Activated naive CD8-positive, alpha-beta T cell treated with anti-CD3 and anti-CD28 coated beads, Interleukin-2, amount 10 ng/mL, durations not matched to agents 7 days and 5 days (primary cell): ENCODE measurements around the gene BFSP1. TPM values are rescaled to one million over a fixed set of nuclear protein-coding genes. Genes with fewer than 3 reads are reported as not detected.

ENCODE experiments used
- ATAC-seq: fragments of 150-1000 bp; cut with Tn5 transposase; one replicate; pipeline ENCODE4 v1.10.0; 2021; ENCODE audit warnings: low read depth, moderate library complexity
- POLR2A ChIA-PET: fragments of 350-600 bp; sonication (Branson Sonifier 250); formaldehyde crosslinking; loops from one replicate; lab custom pipeline; 2021; ENCODE audit warnings: antibody characterized with exemption; lab: Charles Lee
- DNase-seq: peaks from one replicate; pipeline ENCODE4 v3.0.0; 2021
- H3K27ac Mint-ChIP-seq: one replicate; pipeline ENCODE4 v1.8.0; 2022; ENCODE audit warnings: mild to moderate bottlenecking, mixed read lengths
- H3K27me3 Mint-ChIP-seq: one replicate; pipeline ENCODE4 v1.8.0; 2022; ENCODE audit warnings: mild to moderate bottlenecking, moderate library complexity, mixed read lengths
- H3K36me3 Mint-ChIP-seq: one replicate; pipeline ENCODE4 v1.8.0; 2021; ENCODE audit warnings: mild to moderate bottlenecking, mixed read lengths
- H3K4me1 Mint-ChIP-seq: one replicate; pipeline ENCODE4 v1.8.0; 2021; ENCODE audit warnings: mixed read lengths
- H3K4me3 Mint-ChIP-seq: one replicate; pipeline ENCODE4 v1.8.0; 2022; ENCODE audit warnings: mild to moderate bottlenecking, moderate library complexity, mixed read lengths
- H3K9me3 Mint-ChIP-seq: one replicate; pipeline ENCODE4 v1.8.0; 2021; ENCODE audit warnings: mixed read lengths
- total RNA-seq, 2 experiments: library from RNA; stranded (reverse); gene quantifications; one replicate each; pipeline ENCODE4 v1.2.3, GENCODE V29; 2021

The BFSP1 gene
- total RNA-seq, 2 experiments from 2014 or later = 0.17 to 0.36 TPM

DNA sequence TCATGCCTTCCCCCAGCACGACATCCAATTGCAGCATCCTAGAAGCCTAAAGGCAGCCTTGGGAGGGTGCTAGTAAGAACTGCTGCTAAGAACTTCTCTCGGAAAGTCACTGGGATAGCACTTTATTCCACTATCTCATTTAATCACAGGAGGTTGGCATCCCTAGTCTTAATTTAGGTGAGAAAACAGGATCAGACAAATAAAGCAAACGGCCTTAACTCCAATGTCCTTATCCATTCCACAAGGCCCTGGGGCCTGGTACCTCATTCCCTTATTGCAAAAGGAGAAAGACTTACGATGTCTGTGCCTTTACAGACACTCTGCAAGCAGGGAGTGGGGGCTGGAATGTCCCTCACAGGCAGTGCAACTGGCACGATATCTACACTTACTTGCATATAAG is 60.7 kb downstream of the BFSP1 start:
- no peaks in the 10 kb centered on the region for H3K27me3 Mint-ChIP-seq
- H3K4me1 Mint-ChIP-seq = no peaks in the 10 kb centered on the region
- ATAC-seq (no peak), DNase-seq (no peak)
- no peak overlapping the region for H3K4me3 Mint-ChIP-seq
- H3K36me3 Mint-ChIP-seq = no peaks in the 10 kb centered on the region
- POLR2A ChIA-PET = no interaction called here
- no peaks in the 10 kb centered on the region for H3K9me3 Mint-ChIP-seq
- H3K27ac Mint-ChIP-seq = no peak overlapping the region

DNA sequence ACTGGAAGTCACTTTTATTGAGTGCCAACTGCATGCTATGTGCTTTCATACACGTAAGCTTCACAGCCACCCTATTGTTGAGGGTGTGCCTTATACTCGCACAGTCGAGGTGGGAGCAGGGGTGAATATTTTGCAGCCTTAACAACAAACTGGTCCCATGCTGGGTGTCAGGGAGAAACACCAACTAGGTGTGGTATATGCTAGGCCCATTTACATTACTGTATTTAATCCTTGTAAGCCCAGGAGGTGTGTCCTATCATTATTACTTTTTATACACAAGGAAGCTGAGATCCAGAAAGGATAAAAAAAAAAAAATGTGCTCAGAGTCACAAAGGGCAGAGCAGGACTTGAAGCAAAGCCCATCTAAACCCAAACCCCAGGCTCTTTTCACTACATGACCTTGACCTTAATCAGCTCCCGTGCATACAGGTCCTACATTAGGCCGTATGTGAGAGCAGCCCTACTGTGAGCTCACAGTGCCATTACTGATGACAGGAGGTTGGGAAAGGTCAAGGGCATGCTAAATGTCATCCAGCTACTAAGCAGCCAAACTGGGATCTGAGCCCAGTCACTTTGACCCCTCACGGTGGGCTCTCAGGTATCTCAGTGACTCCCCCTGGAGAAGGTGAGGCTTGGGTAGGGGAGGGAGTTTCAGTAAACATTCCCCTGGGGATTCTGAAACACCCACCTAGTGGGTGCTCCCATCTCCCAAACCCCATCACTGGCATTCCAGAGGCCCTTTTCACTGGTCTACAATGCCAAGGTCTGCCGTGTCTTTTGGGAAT is 61.7 kb downstream of the BFSP1 start:
- Mint-ChIP-seq H3K27ac (no peak overlapping the region), H3K4me1 (no peaks in the 10 kb centered on the region), H3K36me3 (no peaks in the 10 kb centered on the region), H3K4me3 (no peak overlapping the region), H3K9me3 (no peaks in the 10 kb centered on the region), H3K27me3 (no peaks in the 10 kb centered on the region)
- POLR2A ChIA-PET = no interaction called here
- ATAC-seq = no peak
- DNase-seq = no peak

GRCh38 chr20:17468073-17468840 is 62.9 kb downstream of the BFSP1 start:
- H3K27me3 Mint-ChIP-seq = peaks cover 3% of the 10 kb centered on the region
- H3K9me3 Mint-ChIP-seq = no peaks in the 10 kb centered on the region
- no peaks in the 10 kb centered on the region for H3K36me3 Mint-ChIP-seq
- no peaks in the 10 kb centered on the region for H3K4me1 Mint-ChIP-seq
- POLR2A ChIA-PET = no interaction called here
- no peak overlapping the region for H3K4me3 Mint-ChIP-seq
- H3K27ac Mint-ChIP-seq = no peak overlapping the region
- no peak for DNase-seq
- ATAC-seq = no peak

GRCh38 chr20:17467120-17467655 is 64.0 kb downstream of the BFSP1 start:
- DNase-seq = no peak
- Mint-ChIP-seq H3K4me1 (no peaks in the 10 kb centered on the region), H3K36me3 (no peaks in the 10 kb centered on the region), H3K27ac (no peak overlapping the region), H3K9me3 (no peaks in the 10 kb centered on the region), H3K4me3 (no peak overlapping the region), H3K27me3 (peaks cover 7% of the 10 kb centered on the region)
- no peak for ATAC-seq
- POLR2A ChIA-PET = no interaction called here

GRCh38 chr20:17466641-17467040 is 64.5 kb downstream of the BFSP1 start:
- no peaks in the 10 kb centered on the region for H3K4me1 Mint-ChIP-seq
- no peaks in the 10 kb centered on the region for H3K36me3 Mint-ChIP-seq
- DNase-seq = no peak
- H3K9me3 Mint-ChIP-seq = no peaks in the 10 kb centered on the region
- H3K27me3 Mint-ChIP-seq = peaks cover 7% of the 10 kb centered on the region
- POLR2A ChIA-PET = no interaction called here
- no peak overlapping the region for H3K27ac Mint-ChIP-seq
- no peak overlapping the region for H3K4me3 Mint-ChIP-seq
- ATAC-seq = no peak

GRCh38 chr20:17465236-17465635 is 65.9 kb downstream of the BFSP1 start:
- H3K27ac Mint-ChIP-seq = no peak overlapping the region
- DNase-seq (no peak), ATAC-seq (no peak)
- peaks cover 1% of the 10 kb centered on the region for H3K4me1 Mint-ChIP-seq
- POLR2A ChIA-PET = no interaction called here
- no peaks in the 10 kb centered on the region for H3K36me3 Mint-ChIP-seq
- H3K4me3 Mint-ChIP-seq = no peak overlapping the region
- H3K27me3 Mint-ChIP-seq = peaks cover 7% of the 10 kb centered on the region
- H3K9me3 Mint-ChIP-seq = no peaks in the 10 kb centered on the region

DNA sequence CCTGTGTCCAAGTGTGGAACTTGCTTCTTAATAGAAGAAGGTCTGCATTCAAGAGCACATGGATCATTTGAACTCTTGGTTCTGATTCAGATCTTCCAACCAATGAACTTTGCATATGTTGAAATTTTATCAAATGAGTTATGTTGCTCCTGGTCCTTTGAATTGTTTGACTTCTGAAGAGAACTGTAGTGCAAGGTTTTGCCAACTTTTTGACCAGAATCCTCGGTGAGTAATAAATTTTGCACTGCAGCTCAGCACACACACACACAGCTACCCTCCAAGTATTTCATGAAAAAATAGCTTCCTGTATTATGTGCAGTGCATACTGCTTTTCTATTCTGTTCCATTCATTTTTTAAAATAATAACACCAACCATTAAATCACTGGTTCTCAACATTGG is 67.5 kb downstream of the BFSP1 start:
- H3K4me3 Mint-ChIP-seq = no peak overlapping the region
- no peak overlapping the region for H3K27ac Mint-ChIP-seq
- DNase-seq (no peak), ATAC-seq (no peak)
- H3K27me3 Mint-ChIP-seq = peaks cover 8% of the 10 kb centered on the region
- no peaks in the 10 kb centered on the region for H3K9me3 Mint-ChIP-seq
- peaks cover 1% of the 10 kb centered on the region for H3K4me1 Mint-ChIP-seq
- POLR2A ChIA-PET = no interaction called here
- no peaks in the 10 kb centered on the region for H3K36me3 Mint-ChIP-seq

GRCh38 chr20:17461941-17462340 is 69.2 kb downstream of the BFSP1 start:
- Mint-ChIP-seq H3K36me3 (no peaks in the 10 kb centered on the region), H3K4me1 (peaks cover 1% of the 10 kb centered on the region), H3K27ac (no peak overlapping the region), H3K4me3 (no peak overlapping the region), H3K27me3 (peaks cover 10% of the 10 kb centered on the region), H3K9me3 (no peaks in the 10 kb centered on the region)
- no peak for ATAC-seq
- no peak for DNase-seq
- POLR2A ChIA-PET = no interaction called here

DNA sequence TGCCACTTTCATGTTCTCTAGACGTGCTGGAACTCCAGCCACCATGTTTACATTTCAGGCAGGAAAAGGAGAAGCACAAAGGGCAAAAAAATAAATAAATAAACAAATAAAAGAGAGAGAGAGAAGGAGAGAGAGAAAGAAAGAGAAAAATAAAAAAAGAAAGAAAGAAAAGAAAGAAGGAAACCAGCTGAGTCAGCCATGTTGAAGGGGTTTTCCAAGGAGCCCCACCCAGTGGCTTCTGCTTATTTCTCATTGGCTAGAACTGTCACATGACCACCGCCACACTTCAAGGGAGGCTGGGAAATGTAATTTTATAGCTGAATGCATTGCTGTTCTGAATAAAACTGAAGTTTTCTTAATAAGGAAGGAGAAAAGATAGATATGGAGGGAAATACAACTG is 71.1 kb downstream of the BFSP1 start:
- Mint-ChIP-seq H3K9me3 (no peaks in the 10 kb centered on the region), H3K27me3 (peaks cover 10% of the 10 kb centered on the region), H3K36me3 (no peaks in the 10 kb centered on the region), H3K4me1 (peaks cover 1% of the 10 kb centered on the region), H3K27ac (no peak overlapping the region), H3K4me3 (no peak overlapping the region)
- DNase-seq (no peak), ATAC-seq (no peak)
- POLR2A ChIA-PET = no interaction called here

DNA sequence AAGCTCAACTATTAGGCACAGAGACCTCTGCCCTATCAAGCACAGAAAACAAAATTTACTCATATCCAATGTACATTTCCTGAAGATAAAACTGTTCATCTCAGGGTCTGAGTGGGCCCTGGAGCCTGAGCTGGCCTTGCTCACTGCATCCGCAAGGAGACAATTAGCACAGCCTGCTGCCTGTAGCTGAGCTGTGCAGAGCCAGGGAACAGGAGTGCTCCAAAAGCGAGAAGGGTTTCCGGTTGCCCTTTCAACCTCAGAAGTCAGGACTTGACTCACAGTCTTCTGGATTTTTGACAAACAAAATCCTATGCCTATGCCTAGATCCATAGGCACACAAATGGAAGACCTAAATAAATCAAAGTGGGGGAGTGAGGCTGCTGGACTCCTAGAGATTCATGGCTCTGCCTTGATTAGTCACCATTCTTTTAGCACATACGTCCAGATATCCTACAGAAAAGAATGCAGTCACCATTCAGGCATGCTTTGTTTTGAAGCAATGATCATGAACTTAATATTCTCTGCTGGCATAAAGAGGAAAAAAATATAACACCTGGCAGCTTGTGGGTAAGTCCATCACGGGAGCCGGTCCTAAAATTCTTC is 73.5 kb downstream of the BFSP1 start:
- Mint-ChIP-seq H3K36me3 (no peaks in the 10 kb centered on the region), H3K4me3 (no peak overlapping the region), H3K9me3 (no peaks in the 10 kb centered on the region), H3K4me1 (peaks cover 1% of the 10 kb centered on the region), H3K27ac (no peak overlapping the region), H3K27me3 (peaks cover 16% of the 10 kb centered on the region)
- POLR2A ChIA-PET = no interaction called here
- ATAC-seq (no peak), DNase-seq (no peak)

DNA sequence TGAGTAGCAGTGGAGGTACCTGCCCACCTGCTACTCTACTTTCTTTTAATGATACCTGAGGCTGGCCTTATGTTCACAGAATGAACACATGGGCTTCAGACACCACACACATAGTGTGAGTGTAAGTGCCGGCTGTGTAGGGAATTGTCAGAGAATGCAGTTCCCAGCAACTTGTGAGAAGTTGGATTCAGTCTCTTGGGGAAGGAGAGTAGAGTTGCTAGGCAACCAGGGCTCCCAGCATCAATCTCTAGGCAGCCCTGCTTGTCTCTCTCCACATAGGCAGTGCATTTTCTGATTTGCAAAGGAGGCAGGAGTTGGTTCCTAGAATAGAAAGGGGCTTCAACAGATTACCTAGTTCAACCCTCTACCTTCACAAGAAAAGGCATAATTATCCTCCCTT is 74.1 kb downstream of the BFSP1 start:
- no peaks in the 10 kb centered on the region for H3K9me3 Mint-ChIP-seq
- POLR2A ChIA-PET = no interaction called here
- no peak overlapping the region for H3K27ac Mint-ChIP-seq
- ATAC-seq (no peak), DNase-seq (no peak)
- H3K4me3 Mint-ChIP-seq = no peak overlapping the region
- H3K36me3 Mint-ChIP-seq = no peaks in the 10 kb centered on the region
- H3K27me3 Mint-ChIP-seq = peaks cover 15% of the 10 kb centered on the region
- H3K4me1 Mint-ChIP-seq = peaks cover 1% of the 10 kb centered on the region

GRCh38 chr20:17456279-17456678 is 74.9 kb downstream of the BFSP1 start:
- Mint-ChIP-seq H3K4me3 (no peak overlapping the region), H3K9me3 (no peaks in the 10 kb centered on the region), H3K36me3 (no peaks in the 10 kb centered on the region), H3K27me3 (peaks cover 22% of the 10 kb centered on the region), H3K27ac (no peak overlapping the region), H3K4me1 (peaks cover 1% of the 10 kb centered on the region)
- no peak for ATAC-seq
- POLR2A ChIA-PET = no interaction called here
- DNase-seq = no peak

DNA sequence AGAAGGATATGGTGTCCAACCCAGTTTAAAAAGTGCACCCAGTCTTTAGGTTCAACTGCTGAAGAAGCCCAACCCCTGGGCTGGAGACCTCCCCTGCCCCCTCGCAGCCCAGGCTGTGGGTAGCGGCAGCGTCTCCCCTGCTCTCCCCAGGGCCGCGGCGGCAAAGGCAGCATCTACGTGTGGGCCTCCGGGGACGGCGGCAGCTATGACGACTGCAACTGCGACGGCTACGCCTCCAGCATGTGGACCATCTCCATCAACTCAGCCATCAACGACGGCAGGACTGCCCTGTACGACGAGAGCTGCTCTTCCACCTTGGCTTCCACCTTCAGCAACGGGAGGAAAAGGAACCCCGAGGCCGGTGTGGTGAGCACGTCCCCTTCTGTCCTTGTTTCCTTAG is 77.6 kb downstream of the BFSP1 start:
- ATAC-seq = no peak
- no peak overlapping the region for H3K4me3 Mint-ChIP-seq

More for the DNA sequence above, 77.6 kb downstream of the BFSP1 start:
- Mint-ChIP-seq H3K27me3 (peaks cover 19% of the 10 kb centered on the region), H3K27ac (no peak overlapping the region), H3K9me3 (no peaks in the 10 kb centered on the region), H3K36me3 (no peaks in the 10 kb centered on the region), H3K4me1 (no peaks in the 10 kb centered on the region)
- DNase-seq = no peak
- POLR2A ChIA-PET = no interaction called here
